Iris pigment epithelial cell (primary cell): Measurements from ENCODE around the gene PRDM1.
"Not testable (repeated sequence)": the region's sequence is repeated elsewhere in the genome, so short reads cannot be mapped to it uniquely, and the experiment has no call there.

Source experiments
- DNase-seq: peaks from one replicate; pipeline ENCODE4 v3.0.0-alpha.2; 2011; ENCODE audit warnings: low read depth

Gene PRDM1

DNA sequence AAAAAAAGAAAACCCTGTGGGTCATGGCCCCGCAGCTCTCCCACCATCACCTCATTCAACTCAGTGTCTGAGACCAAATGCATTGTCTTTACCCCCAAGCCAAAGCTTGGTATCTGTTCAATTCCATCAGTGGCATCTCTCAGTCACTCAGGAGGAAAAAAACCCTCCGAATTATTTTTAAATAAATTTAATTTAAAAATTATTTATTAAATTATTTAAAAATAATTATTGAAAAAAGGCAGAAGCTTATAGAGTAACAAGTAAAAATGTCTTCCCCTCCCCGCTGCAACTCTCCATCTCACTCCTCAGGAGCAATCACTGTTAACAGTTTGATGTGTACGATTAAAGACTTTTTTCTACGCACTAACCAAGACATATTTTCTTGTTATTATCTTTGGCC is 50.7 kb downstream of the PRDM1 start:
- DNase-seq = no peak

DNA sequence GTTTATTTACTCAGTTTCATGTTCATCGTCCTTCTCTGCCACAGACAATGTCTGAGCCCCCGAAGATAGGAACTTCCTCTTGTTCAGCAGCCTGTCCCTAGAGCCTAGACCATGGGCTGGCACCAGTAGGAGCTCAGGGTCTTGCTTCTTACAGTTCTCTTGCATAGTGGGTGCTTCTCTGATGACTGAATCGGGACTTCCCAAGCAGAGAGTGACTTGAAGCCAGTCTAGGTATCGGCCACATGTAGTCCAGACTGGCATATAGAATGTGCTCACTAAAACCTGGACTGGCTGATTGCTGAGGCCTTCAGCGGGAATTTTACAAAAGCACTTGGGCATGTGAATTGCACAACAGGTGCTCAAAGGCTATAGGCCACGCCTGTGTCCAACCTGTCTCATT is 52.0 kb downstream of the PRDM1 start:
- no peak for DNase-seq

DNA sequence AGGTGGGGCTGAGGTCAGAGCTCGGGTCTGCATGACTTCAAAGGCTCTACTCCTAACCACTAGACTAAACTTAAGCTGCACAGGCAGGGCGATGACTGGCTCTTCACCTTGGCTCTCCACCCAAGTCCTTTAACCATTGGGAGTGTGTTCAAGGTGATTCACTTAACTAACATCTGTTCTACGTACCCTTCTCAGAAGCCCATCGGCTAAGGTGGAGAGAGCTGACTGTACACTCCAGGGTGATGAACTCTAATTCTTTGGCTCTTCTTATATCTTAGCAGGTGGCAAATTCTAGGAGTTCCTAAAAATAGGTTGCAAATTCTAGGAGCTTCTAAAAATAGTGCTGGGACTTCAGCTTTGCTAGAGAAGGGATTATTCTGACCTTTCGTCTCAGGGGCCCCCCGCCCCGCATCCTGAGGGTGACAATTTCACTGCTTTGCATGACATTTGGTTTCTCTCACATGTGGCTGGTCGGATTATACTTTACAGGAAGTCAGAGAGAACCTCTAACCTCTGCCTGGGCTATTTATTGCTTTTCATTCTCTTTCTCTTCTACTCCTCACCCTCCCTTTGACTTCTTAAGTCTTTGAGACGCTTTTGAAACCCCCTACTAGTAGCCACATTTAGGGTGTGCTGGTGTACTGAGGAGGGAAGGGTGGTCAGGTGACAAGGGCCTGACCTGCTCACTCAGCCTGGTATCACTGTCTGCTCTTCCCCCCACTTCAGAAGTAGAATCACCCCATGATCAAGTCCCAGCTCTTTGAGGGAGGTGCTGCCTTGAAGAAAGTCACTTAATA is 55.5 kb downstream of the PRDM1 start:
- no peak for DNase-seq

DNA sequence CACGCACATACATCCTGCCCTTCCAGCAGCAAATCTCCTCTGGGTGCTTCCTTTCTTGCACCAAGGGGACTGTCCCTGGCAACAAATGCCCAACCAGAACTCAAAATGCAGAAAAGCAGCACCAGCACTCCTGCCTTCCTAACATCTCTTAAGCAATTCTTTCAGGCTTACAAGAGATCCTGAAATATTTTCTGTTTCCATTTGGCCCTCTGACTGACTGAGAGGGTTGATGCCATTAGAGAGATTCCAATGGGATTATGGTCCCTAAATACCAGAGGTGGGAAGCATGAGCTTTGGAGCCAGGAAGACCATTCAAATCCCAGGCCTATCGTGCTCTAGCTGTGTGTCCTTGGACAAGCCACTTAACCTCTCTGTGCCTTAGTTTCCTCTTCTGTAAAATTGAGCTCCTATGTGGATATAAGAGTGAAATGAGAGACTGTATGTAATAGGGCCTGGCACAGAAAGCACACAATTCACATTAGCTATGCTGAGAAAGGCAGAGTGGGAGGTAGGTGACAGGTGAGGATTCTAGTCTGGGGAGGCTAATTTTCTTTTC is 56.8 kb downstream of the PRDM1 start:
- DNase-seq = no peak

DNA sequence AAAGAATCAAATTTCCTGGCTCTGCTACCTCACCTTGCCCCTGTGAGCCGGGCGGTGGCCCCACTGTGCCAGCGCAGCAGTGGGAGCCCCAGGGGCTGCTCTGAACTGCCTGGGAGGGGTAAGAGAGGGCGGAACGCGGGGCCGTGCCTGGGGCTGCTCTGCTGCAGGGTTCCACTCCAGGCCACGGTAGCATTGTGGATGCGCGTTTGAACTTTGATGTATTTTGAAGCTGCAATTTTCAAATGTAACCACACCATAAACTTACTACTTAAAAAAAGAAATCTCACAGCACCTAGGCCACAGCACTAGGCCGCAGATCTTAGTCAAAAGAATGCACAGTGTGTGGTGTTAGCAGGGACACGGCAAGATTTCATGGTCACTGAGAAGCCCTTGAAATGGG is 57.5 kb downstream of the PRDM1 start:
- no peak for DNase-seq

DNA sequence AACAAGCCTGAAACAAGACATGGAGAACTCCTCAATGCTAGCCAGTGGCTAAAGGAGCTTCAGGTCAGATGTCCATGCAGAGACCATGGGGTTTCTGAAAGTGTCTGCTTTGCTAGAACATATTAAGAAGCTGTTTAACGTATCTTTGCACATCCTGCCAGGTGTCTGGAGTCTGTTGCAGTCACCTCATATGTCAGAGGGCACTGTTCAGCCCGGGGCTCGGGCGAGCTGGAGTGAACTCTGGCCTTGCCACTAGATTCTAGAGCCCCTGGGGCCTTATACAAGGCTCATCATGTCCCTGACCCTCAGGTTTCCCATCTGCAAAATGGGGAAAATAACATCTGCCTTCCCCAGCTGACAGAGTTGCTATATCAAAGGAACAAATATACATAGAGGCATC is 59.0 kb downstream of the PRDM1 start:
- no peak for DNase-seq

DNA sequence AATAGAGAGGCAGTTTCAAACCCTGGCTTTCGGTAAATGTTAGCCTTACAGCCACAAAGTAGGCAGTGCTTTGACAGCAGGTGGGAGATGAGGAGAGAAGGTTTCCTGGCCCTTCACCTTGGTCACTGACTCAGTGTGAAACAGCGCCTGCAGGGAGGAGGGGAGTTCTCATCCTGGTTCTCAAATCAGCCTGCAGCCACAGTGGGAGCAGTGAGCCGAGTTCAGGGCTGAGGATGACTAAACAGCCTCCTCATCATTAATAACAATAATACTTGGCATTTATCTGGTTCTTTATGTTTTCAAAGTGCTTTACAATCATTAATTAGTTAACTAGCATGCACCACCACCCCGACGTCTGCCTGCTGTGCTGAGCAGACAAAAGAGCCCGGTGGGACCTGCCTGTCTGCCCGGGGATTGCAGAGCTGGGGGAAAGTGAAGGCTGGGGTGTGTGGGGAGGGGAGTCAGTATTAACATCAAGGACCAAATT is 59.6 kb downstream of the PRDM1 start:
- peak; percentile 30 for DNase-seq

DNA sequence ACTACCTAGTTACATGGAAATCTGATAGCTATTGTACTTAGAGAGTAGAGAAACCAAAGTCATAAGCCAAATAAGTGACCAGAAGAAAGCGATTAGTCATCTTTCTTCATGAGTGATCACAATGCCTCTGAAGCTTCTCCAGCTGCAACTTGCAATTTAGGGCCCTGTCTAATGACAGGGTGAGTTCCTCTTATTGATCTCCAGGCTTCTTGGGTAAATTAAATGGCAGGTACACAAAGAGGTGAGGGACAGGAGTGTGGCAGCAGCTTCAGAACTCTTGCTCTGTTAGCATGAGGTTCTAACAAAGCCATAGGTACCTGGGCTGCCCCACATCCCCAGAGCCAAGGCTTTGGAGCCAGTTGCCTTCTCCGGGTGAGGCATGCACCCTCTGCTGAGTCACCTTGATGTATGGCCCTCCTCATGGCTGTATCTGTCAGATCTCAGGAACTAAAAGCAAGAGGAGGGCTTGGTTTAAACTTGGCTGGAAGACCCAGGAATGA is 60.8 kb downstream of the PRDM1 start:
- peak; percentile 26 for DNase-seq

DNA sequence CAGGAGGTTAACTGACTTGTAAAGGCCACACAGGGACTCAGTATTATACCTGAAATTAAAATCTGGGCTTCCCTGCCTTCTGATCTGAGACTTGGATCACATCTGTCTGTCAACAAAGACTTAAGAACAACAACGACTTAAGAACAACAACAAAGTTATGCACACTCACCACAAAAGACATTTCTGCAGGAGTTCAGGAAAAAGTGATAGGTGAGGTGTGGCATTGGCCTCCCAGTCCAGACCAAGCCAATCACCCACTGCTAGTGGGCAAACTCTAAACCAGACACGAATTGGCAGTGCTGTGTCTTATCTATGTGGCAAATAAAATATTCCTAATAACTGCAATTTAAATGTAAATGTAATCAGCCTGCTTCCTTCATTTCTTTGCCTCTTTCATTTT is 61.3 kb downstream of the PRDM1 start:
- DNase-seq = no peak

DNA sequence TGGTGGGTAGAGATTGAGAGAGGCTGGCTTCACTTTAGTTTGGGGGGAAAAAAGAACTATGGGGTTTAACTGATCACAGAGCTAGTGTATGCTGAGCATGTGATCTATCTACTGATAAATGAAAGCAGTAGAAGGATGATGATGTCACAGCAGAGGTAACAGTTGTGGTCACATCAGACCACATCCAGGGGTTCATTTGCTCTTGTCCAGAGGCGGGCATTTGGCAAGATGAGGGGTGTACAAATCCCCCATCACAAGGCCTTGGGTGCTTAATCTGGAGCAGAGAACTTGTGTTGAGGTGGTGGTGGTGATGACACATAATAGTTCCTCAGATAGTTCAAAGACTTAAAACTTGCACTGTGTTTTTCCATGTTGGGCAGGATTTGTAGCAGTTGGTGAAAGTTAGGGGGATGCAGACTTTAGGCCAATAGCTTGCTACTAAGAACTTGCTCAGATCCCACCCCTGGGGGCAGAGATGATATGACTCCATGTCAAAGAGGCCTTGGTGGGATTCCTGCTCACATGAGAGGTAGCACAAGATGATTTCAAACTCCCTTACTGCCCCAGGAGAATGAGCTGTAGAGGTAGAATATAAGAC is 63.4 kb downstream of the PRDM1 start:
- no peak for DNase-seq

DNA sequence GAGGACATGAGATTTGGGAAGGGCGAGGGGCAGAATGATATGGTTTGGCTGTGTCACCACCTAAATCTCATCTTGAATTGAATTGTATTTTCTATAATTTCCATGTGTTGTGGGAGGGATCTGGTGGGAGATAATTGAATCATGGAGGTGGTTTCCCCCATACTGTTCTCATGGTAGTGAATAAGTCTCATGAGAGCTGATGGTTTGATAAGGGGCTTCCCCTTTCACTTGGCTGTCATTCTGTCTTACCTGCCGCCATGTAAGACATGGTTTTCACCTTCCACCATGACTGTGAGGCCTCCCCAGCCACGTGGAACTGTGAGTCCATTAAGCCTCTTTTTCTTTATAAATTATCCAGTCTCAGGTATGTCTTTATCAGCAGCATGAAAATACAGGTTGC is 66.3 kb downstream of the PRDM1 start:
- DNase-seq = not testable (repeated sequence)

DNA sequence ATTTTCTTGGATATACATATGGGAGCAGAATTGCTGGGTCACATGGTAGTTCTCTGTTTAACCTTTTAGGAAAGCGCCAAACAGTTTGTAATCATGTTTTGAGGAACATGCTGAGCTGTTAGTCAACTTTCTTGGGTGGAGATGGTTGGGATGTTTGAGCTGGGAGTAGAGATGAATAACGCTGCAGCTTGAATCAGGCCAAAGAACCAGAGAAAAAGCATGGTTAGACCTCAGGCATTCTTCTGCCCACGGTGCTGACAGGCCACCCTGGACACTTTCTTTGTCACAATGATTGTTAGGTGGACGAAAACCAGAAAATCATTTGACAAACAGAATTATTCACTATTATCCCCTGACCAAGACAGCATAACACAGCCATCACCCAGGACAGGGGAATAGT is 66.8 kb downstream of the PRDM1 start:
- DNase-seq = no peak

DNA sequence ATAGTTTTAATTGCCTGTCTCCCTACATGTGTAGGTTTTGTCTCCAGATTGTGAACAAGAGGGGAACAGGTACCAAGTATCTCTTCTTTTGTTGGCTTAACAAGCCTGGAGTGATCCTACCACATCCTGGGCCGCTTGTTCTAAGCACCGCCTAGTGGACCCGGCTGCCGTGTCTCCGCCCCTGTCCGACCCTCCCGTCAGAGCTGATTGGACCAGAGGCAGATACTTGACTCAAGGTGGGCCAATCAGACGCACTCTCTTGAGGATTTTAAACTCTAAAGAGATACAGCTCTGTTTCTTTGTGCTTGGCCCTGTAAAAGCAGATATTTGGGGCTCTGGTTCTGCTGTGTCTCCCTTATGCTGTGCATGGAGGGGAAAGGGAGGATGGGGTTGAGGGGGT is 68.2 kb downstream of the PRDM1 start:
- no peak for DNase-seq

DNA sequence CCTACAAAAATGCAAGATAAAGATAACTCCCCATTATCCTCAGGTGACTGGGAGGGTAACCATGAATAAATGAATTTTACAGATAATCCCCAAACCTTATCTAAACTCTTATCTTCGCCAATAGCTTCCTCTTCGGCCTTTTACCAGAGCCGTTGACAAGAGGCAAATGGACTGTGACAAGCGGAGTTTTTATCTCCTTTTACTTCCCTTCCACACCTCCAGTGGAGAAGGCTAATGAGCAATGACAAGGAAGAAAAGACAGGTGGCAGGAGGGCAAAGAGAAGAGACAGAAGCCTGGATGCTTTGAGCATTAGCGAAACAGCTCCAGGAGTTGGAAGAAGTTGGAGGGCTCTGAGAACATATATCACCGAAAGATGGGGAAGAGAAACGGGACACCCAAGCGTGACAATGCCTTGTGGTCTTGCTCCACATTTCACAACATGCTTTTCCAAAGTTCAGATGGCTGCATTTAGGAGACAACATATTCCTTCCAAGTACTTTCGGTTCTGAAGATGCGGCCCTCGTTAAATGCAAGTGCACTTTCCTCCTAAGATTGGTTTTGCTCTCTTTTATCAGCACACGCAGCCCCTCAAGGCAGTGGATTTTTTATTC is 69.2 kb downstream of the PRDM1 start:
- DNase-seq = no peak

DNA sequence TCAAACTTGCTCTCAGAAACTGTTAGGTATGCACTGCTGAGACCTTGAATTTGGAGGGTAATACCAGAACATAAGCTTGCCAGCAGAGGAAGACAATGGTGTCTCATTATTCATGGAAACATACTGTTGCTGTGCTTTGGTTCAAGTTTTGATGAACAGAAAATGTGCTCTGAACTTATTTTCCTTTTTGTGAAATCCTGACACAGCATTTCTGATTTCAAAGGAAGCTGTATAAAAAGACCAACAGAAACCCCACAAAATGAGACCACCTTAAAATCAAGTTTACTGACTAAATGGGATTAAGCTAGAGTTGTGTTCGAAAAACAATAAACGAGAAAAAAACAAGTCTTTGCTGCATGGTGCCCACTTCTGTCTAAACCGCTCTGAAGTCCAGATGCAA is 70.3 kb downstream of the PRDM1 start:
- DNase-seq = no peak

DNA sequence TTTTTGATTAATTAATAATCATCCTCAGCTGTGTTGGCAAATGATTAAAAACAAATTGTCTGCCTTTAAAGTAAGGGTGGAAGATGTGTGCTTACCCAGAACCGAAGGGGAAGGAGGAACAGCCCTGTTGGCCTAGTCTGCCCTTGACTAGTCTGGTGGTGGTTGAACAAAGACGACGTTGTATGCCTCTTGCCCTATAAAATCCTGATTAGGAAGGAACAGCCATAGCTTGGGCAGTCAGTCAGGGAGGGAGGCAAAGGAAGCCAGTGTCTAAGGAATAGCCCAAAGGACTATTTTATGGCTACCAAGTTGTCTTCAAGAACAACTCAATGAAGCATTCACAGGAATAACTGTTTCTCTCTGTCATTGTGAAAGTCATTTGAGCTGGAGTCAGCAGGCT is 70.7 kb downstream of the PRDM1 start:
- DNase-seq = no peak

DNA sequence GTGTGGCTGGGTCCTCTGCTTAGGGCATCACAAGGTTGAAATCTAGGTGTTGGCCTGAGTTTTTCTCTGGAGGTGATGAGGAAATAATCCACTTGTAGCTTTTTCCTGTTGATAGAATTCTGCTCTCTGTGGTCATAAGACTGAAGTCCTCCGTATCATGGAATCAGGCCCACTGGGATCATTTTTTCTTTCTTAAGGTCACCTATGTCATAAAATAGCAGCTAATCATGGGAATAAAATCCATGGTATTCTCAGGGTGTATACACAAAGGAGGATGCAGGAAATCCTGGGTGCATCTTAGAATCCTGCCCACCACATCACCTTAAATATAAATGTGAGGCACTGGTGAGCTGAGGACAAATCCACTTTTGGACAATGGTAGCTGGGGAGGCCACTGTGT is 72.7 kb downstream of the PRDM1 start:
- DNase-seq = no peak
